Stimulated activated CD8-positive, alpha-beta memory T cell treated with anti-CD3 and anti-CD28 coated beads, Interleukin-12 subunit alpha, Interleukin-12 subunit beta, amount 100 ng/mL, for 4 hours (primary cell): ENCODE results near the gene CELSR2.
A peak's percentile ranks its signal among the peaks of the same experiment; 100 is the strongest.
"Not testable (repeated sequence)": the region's sequence is repeated elsewhere in the genome, so short reads cannot be mapped to it uniquely, and the experiment has no call there.

Experiments used
- DNase-seq: peaks from one replicate; pipeline ENCODE4 v3.0.0-alpha.2; 2020; ENCODE audit warnings: low read depth

CELSR2 gene, protein sequence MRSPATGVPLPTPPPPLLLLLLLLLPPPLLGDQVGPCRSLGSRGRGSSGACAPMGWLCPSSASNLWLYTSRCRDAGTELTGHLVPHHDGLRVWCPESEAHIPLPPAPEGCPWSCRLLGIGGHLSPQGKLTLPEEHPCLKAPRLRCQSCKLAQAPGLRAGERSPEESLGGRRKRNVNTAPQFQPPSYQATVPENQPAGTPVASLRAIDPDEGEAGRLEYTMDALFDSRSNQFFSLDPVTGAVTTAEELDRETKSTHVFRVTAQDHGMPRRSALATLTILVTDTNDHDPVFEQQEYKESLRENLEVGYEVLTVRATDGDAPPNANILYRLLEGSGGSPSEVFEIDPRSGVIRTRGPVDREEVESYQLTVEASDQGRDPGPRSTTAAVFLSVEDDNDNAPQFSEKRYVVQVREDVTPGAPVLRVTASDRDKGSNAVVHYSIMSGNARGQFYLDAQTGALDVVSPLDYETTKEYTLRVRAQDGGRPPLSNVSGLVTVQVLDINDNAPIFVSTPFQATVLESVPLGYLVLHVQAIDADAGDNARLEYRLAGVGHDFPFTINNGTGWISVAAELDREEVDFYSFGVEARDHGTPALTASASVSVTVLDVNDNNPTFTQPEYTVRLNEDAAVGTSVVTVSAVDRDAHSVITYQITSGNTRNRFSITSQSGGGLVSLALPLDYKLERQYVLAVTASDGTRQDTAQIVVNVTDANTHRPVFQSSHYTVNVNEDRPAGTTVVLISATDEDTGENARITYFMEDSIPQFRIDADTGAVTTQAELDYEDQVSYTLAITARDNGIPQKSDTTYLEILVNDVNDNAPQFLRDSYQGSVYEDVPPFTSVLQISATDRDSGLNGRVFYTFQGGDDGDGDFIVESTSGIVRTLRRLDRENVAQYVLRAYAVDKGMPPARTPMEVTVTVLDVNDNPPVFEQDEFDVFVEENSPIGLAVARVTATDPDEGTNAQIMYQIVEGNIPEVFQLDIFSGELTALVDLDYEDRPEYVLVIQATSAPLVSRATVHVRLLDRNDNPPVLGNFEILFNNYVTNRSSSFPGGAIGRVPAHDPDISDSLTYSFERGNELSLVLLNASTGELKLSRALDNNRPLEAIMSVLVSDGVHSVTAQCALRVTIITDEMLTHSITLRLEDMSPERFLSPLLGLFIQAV (N-terminal part only)

DNA sequence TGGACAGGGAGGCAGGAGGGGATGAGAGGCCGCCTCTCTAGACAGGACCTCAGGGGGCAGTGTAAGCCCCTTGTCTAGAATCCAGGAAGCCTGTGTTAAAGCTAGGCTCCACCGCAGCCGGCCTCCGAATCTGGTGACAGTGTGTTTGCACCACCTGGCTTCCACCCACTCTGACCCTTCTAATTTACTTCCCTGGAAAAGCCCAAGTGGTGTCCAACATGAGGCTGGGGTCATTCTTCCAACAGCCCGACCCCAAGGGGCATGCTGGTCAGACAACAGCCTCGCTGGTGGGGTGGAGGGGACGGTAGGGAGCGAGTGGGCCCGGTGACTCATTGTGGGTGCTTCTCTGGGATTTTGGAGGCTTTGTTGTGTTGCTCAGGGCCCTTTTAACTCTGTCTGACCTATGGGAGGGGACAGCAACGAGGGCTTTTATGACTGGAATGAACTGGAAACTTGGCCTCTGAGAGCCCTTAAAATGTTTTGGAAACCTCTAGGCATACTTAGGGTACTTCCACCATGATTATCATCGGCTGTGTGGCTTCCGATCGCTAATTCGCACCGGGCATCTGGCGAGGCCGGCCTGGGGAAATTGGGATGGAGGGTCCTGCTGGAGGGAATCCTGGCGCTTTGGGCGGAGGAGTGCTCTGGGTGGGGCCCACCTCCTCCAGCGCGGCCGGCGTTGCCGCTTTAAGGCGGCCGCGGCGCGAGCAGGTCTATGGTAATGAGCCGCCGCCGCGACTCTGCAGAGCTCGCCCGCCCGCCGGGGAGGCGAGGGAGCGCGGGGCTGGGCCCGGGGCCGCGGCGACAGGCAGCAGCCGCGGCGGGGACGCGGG is at the start of gene CELSR2:
Gene CELSR2, plus strand, starts transcription at position 743 of the 833 bp plus-strand sequence. CDS start 541 bp downstream, outside the sequence.
- DNase-seq, result peak; percentile 27

DNA sequence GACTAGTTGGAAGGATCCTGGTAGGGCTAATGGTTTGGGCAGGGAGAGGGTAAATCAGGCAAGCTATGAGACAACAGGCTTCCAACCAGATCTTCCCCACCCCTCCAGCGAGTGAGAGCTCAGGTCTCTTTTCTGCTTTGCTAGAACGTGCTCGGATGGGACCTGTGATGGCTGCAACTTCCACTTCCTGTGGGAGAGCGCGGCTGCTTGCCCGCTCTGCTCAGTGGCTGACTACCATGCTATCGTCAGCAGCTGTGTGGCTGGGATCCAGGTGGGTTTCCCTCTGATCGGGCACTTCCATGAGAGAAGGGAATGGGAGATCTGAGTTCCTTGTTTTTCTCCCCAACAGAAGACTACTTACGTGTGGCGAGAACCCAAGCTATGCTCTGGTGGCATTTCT is 49.6 kb upstream of the CELSR2 start:
- DNase-seq, result no peak

DNA sequence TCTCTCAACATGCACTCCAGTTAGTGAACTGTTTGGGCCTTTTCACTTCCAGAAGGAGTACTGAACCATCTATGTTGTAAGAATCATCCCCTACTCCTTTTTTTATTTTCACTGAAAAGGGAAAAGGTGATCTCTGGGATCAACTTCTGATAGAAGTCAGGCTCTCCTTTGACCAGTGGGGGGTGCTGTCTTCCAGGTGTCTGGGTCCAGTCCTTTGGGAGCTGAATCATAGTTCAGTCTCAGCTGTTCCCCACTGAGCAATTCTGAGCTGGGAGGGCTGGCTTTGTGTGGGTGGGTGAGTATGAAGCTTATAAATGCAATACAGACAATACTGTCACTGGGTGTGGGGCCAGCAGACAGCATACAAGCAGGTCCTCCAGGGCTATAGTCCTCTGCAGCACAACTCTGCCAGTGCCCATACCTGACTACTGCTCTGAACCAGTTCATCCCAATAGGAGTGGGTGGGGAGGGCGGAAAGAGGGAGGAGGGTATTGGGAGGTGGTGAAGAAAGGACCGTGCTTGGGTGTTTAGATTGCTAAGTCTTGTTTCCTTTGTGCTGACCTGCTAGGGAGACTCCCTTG is 48.1 kb upstream of the CELSR2 start:
- DNase-seq, result peak; percentile 18

DNA sequence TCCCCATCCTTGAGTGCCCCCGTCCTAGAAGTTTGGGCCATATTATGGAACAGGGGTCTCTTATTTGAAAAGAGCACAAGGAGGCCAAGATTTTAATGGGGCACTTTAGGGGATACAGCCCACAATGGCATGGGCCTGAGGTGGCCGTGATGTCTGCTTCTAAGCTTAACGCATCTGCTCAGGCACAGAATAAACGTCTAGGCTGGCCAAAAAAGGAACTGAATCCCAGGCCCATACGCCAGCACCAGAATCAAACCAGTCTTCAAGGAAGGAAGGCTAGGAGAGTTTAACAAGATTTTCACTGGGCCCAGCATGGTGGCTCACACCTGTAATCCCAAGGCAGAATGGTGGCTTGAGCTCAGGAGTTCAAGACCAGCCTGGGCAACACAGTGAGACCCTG is 44.9 kb upstream of the CELSR2 start:
- no peak for DNase-seq

DNA sequence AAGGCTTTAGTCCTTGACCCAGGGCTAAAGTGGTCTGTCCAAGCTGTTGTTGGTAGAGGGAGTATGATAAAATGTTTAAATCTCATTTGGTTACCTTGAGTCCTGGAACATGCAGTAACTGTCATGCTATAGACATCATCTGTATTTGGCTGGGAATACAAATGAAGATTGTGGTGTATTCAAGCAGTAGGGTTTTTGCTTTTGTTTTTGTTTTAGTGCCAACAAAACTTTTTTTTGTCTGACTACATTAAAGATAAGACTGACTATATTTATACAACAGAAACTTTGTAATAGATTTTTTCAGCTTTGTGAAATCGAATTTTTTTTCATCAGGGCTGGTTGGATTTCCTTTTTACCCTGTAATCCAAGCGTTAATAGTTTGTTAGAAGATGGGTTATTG is 43.0 kb upstream of the CELSR2 start:
- DNase-seq, result no peak

DNA sequence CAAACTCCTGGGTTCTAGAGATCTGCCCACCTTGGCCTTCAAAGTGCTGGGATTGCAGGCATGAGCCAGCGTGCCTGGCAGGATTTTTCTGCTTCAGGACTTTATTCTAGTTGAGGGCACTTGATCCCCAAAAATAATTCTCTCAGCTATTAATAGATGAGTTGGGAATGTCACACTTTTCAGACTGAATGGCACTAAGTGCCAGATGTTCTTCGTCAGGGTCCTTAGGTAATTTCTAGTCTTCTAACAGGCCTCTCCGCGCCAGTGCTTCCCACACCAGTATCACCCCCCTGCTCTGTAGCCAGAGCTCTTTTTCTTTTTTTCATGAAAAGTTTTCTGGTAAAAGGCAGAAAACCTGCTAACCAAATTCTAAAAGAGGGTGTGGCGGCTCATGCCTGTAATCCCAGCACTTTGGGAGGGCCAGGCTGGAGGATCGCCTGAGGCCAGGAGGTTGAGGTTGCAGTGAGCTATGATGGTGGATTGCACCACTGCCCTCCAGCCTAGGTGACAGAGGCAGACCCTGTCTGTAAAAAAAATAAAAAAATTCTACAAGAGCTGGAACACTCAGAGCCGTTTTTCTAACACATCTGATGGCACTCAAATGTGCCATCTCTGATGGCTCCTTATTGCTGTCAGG is 41.8 kb upstream of the CELSR2 start:
- no peak for DNase-seq

DNA sequence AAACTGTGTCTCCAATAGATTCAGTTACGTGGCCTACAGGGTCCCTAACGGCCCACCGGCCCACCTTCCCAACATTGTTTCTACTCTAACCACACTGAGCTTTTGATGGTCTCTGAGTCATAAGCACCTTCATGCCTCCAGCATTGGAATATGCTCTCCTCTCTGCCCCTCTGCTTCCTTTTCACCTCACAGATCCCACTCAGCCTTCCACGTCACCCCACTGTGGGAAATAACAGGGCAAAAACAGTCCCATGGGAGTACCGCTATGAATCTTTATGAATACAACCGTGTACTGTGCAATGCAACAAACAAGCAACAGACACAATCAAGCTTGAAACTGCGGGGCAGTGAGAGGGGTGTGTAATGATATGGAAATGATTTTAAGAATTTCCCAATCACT is 40.9 kb upstream of the CELSR2 start:
- no peak for DNase-seq

DNA sequence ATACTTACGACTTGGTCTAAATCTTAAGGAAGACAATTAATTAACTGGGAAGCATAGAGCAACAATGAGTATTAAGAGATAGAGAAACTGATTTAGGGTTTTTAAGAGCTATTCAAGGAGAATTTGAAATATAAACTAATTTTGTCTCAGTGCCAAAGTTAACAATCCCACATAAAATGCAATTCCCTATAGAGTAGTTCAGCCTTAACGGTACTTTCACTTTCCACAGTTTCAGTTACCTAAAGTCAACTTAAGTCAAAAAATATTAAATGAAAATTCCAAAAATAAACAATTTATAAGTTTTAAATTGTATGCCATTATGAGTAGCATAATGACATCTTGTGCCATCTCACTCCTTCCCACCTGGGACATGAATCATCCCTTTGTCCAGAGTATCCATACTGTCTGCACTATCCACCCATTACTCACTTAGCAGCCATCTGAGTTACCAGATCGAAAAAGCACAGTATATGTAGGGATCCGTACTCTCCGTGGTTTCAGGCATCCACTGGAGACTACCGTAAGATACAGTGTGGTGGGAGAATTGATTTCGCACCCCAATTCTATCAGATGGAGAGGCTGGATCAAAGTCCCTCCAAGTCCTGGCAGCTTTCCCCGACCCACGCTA is 40.4 kb upstream of the CELSR2 start:
- no peak for DNase-seq

DNA sequence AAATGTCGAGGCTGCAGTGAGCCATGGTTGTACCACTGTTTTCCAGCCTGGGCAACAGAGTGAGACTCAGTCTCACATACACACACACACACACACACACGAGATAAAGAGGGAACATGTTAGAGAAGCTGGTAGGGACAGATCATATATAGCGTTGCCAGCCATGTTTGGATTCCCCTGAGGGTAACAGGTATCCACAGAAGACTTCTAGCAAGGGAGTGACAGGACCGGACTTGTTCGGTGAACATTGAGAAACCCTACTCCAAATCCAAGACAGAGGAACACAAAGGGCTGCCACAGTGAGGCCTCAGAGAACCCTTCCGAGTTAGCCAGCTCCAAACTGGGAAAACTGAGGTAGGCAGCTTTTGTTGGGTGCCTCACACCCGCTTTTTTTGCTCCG is 39.3 kb upstream of the CELSR2 start:
- no peak for DNase-seq

DNA sequence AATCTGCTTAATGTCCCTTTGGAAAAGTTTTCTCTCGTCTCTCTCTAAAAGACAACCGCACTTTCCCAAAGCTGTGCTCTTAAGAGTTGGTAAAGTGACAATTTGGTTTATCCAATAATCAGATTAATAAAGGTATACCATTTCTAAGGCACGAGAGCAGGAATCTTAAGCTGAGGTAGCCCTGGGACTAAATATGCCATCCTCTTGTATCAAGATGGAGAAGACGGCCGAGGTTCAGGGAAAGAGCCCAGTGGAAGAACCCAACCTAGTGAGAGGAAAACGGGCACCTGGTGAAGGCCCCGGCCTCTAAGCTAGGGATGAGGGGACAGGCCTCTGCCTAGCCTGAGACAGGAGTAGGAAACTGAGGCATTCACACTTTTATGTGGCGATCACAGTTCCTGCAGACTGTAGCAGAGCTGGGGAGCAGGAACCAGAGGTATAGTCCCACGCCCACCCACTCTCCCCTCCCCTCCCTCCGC is 36.0 kb upstream of the CELSR2 start:
- no peak for DNase-seq

DNA sequence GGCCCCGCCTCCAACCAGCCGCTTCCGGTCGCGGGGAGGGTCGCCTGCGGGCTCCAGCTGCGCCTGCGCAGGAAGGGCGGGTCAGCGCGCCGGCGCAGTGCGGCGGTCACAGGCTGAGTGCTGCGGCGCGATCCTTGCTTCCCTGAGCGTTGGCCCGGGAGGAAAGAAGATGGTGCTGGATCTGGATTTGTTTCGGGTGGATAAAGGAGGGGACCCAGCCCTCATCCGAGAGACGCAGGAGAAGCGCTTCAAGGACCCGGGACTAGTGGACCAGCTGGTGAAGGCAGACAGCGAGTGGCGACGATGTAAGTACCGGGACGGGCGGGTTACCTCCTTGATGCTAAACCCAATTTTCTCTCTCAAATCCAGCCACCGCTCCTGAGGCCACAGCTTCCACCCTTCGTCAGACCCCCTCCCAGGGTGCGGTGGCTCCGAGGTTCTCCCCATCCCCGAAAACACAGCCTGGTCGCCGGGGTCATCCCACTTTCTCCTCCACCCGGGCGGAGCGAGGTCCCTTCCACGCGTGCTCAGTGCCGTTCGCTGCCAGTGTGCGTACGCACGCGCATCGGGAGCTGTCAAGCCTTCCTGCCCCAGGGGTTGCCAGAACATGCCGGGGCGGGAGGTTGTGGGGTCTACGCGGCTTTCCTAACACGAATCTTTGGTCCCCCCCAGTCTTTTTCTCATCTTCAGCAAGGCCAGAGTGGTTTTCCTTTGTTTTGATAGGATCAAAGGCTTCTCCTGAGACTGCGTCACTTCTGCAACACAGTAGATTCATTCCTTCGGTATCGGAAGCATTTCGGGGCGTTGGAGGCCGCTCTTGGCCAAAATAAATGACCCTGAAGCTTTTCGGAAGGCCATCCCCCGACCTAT is 35.3 kb upstream of the CELSR2 start, which contains the start of gene SARS1:
Gene SARS1, plus strand, starts transcription at position 95 of the 870 bp plus-strand sequence. Its CDS starts 75 bp downstream, at position 170.
- DNase-seq, result peak; percentile 89

DNA sequence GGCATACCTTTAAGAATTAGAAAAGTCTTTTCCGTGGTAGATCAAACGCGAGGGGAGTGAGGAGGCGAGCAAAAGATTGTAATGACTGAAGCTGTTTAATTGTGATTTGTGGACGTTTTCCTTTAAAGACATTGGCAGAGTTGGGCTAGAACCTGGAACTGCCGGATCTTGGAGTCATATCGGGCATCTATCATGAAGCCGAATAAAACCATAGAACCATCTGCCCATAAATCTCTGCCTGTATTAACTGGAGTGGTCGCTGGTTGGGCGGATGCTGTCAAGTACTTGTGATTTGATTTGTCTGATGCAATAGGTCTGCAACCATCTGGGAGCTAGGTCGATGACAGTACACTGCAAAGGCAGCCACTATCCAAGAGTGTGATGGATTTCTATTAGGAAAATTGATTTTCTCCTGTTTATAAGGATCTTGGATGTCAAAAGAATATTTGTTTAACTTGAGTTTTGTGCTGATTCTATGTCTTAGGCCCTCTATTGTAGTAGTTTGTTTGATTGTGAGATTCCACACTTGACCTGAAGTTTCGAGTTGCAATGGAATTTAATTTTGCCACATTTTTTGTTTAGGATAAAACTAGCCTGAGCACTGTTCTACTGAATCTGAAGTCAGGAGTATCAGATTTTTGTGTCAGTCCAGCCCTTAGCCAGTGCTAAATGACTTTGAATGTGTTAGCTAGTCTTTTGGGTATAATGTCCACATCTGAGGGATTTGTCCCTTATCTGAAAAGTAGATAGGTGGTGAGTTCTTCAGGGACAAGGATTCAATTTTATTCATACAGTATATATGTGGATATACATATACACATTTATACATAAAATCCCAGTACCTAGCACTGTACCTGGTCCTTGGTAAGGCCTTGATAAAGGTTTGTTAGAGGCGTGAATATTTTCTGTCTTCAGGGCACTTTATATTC is 34.4 kb upstream of the CELSR2 start:
- DNase-seq, result peak; percentile 17

DNA sequence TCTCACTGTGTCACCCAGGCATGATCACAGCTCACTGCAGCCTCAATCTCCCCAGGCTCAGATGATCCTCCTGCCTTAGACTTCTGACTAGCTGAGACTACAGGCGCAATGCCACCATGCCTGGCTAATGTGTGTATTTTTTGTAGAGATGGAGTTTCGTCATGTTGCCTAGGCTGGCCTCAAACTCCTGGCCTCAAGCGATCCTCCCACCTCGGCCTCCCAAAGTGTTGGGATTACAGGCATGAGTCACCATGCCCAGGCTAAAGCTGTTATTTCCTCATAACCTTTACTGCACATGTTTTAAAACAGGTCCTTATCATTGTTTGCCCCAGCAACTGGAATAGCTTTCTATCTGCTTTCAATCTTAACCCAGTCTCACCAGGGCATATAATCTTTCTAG is 32.7 kb upstream of the CELSR2 start:
- DNase-seq, result no peak

DNA sequence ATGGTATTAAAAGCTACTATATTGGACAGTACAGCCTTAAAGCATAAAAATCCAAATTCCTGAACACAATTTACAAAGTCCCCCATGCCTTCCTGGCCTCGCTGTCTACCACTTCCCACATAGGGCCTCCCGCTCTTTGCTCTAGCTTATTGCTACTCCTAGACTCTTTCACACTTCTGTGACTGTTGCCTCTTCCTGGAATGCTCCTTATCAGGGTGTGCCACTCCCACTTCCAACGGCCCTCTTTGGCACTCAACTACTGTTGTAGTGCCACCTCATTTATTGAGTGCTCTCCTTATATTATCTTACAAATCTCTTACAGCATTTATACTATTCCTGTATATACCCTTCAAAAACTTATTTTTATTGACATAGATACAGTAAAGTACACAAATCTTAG is 30.8 kb upstream of the CELSR2 start:
- DNase-seq, result no peak

DNA sequence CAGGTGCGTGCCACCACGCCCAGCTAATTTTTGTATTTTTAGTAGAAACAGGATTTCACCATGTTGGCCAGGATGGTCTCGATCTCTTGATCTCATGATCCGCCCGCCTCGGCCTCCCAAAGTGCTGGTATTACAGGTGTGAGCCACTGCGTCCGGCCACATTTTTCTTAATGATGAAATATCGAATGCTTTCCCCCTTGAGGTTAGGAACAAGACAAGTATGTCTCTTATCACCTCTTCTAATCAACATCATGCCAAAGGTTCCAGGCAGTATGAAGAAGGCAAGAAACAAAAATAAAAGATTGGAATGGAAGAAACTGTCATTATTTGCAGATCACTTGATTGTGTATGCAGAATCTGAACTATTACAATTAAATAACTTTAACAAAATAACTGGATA is 28.1 kb upstream of the CELSR2 start:
- DNase-seq, result not testable (repeated sequence)

DNA sequence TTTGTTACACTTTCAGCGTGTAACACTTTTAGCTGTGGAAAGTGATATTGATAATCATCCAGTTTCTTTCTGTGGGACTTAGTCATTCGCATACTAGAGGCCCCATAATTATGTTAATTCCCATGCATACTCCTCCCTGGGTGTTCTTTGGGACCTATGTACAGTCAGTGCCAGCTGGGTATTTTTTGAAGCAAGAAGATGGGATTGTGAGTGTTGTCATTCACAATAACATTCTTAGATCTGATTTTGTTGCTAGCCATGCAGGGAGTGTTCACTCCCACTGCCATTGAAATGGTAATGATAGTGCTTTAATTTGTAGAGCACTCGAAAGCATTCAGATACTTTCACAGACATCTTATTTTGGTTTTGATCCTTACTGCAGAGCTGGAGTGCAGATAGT is 24.0 kb upstream of the CELSR2 start:
- DNase-seq, result no peak

DNA sequence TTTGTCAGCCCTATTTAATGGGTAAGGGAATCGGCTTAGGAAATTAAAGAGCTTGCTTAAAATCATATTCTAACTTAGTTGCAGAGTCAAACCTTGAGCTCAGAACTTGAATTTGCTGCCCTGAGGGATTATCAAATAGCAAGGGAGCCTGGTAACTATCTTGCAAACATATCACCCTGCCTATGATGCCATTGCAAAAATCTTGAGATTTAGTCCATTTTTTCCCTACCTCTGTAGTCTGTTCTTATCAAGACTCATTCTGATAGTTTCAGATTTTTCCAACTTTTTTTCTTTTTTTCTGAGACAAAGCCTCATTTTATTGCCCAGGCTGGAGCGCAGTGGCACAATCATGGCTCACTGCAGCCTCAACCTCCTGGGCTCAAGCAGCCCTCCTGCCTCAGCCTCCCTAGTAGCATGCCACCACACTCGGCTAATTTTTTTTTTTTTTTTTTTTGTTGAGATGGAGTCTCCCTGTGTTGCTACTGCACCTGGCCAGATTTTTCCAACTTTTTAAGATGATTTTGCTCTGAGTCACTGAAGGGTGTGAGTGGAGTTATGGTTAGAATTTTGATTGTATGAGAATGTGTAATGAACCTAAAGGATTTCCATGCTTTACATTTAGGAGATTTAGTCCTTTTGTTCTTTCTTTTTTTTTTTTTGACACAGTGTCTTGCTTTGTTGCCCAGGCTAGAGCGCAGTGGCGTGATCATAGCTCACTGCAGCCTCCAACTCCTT is 23.5 kb upstream of the CELSR2 start:
- no peak for DNase-seq
